Activated T-cell treated with anti-CD3 and anti-CD28 coated beads, Interleukin-2, amount 50 U/mL, for 72 hours (primary cell): ENCODE measurements around the gene TREM1. TPM values are rescaled to one million over a fixed set of nuclear protein-coding genes. Genes with fewer than 3 reads are reported as not detected.

Source experiments
- ATAC-seq, 2 donors: fragments of 150-1000 bp; cut with Tn5 transposase; replicated peaks in 1 of 2; 2 replicates each; pipeline ENCODE4 v1.10.0; 2021; ENCODE audit warnings: moderate library complexity in 2 of 2, mild to moderate bottlenecking in 1 of 2
- DNase-seq, 2 donors: peaks; one replicate each; pipeline ENCODE4 v3.0.0; 2021 to 2022; ENCODE audit warnings: mixed read lengths in 1 of 2
- H3K27ac Mint-ChIP-seq: one replicate; pipeline ENCODE4 v1.8.0; 2022; ENCODE audit warnings: mild to moderate bottlenecking, moderate library complexity, mixed read lengths
- H3K27me3 Mint-ChIP-seq: one replicate; pipeline ENCODE4 v1.8.0; 2022; ENCODE audit warnings: low read depth, mixed read lengths
- H3K36me3 Mint-ChIP-seq, 2 donors: one replicate each; pipeline ENCODE4 v1.8.0; 2022; ENCODE audit warnings: mixed read lengths in 2 of 2, mild to moderate bottlenecking in 1 of 2; ENCODE audit not compliant: insufficient read depth in 2 of 2
- H3K4me1 Mint-ChIP-seq: one replicate; pipeline ENCODE4 v1.8.0; 2022; ENCODE audit warnings: low read depth, mixed read lengths
- H3K4me3 Mint-ChIP-seq, 2 donors: one replicate each; pipeline ENCODE4 v1.8.0; 2022; ENCODE audit warnings: mild to moderate bottlenecking in 2 of 2, mixed read lengths in 2 of 2, moderate library complexity in 2 of 2
- H3K9me3 Mint-ChIP-seq, 2 donors: one replicate each; pipeline ENCODE4 v1.8.0; 2022; ENCODE audit warnings: mixed read lengths in 2 of 2
- total RNA-seq, 2 donors: library from RNA; stranded (reverse); gene quantifications; one replicate each; pipeline ENCODE4 v1.2.3, GENCODE V29; 2022

The TREM1 gene
- total RNA-seq, 2 donors from 2014 or later, result 0.38 to 1.5 TPM

- no peaks in the 10 kb centered on the region for H3K36me3 Mint-ChIP-seq
- no peaks in the 10 kb centered on the region for H3K9me3 Mint-ChIP-seq
- no peak overlapping the region for H3K27ac Mint-ChIP-seq
- H3K27me3 Mint-ChIP-seq, result peaks cover 6% of the 10 kb centered on the region
- DNase-seq (no peak), ATAC-seq (peak in 1 of 2 donors; percentile 58)
- H3K4me1 Mint-ChIP-seq, result peaks cover 19% of the 10 kb centered on the region
- H3K4me3 Mint-ChIP-seq, result no peak overlapping the region
Observed at GRCh38 chr6:41288030-41288753, 1.7 kb upstream of the TREM1 start.

DNA sequence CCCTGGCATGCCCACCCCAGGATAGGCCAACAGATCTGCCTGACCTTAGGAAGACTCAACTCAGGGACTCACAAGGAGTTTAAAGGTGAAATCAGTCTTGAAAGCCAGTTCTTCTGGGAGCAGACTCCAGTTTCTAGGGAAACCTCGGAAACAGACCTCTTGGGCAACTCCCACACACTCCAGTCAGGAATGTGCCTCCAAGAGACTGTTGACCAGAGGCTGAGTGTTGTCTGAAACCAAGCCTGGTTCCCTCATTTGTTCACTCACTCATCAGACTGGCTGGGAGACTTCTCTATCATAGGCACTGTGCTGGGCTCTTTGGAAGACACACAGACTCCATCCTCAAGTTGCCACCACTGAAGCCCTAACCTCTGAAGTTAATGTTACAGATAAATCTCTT, 1.8 kb downstream of the TREM1 start:
- no peaks in the 10 kb centered on the region for H3K9me3 Mint-ChIP-seq
- H3K36me3 Mint-ChIP-seq, result no peaks in the 10 kb centered on the region
- no peak for DNase-seq
- peaks cover 6% of the 10 kb centered on the region for H3K27me3 Mint-ChIP-seq
- H3K27ac Mint-ChIP-seq, result no peak overlapping the region
- H3K4me3 Mint-ChIP-seq, result no peak overlapping the region
- ATAC-seq, result no peak
- H3K4me1 Mint-ChIP-seq, result peaks cover 19% of the 10 kb centered on the region

GRCh38 chr6:41283600-41283999, 2.9 kb downstream of the TREM1 start:
- H3K27ac Mint-ChIP-seq, result no peak overlapping the region
- H3K4me1 Mint-ChIP-seq, result peaks cover 28% of the 10 kb centered on the region
- no peaks in the 10 kb centered on the region for H3K9me3 Mint-ChIP-seq
- no peak overlapping the region for H3K4me3 Mint-ChIP-seq
- H3K27me3 Mint-ChIP-seq, result peaks cover 6% of the 10 kb centered on the region
- H3K36me3 Mint-ChIP-seq, result no peaks in the 10 kb centered on the region
- ATAC-seq, result no peak
- no peak for DNase-seq

- Mint-ChIP-seq H3K4me3 (no peak overlapping the region), H3K9me3 (no peaks in the 10 kb centered on the region)
- no peak for DNase-seq
Observed at GRCh38 chr6:41280381-41281057, 6.0 kb downstream of the TREM1 start.

DNA sequence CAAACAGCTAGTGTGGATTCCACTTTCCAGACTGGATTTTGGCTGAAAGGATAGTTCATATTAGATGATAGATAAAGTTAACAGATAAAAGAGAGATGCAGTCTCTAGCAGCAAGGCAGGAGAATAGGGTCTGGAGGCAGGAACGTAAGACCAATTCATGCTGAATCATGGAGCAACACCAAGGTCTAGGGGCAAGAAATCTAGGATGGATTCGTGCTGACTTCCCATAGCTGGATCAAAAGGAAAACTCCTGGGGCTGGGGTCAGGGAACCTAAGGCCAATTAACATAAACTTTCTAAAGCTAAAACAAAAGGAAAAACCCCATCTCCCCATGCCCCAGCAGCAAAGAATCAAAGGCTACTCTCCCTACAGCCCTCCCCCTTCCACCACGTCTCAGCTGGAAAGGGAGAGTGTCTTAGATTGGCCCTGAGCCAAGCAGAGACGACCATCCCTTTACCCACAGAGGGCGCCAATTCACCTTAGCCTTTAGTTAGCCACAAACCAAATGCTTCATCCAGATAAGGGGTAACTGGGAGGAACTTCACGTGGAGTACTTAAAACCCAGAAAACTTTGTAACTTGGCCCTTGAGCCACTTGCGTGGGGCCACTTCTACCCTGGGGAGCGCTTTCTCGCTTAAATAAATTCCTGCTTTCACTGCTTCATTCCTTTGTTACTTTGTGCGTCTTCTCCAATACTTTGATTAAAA, 7.6 kb downstream of the TREM1 start:
- no peaks in the 10 kb centered on the region for H3K36me3 Mint-ChIP-seq
- peak; percentile 73 to 77 for ATAC-seq
- H3K9me3 Mint-ChIP-seq, result no peaks in the 10 kb centered on the region
- peak; percentile 69 for DNase-seq
- H3K4me3 Mint-ChIP-seq, result no peak overlapping the region
- H3K27ac Mint-ChIP-seq, result no peak overlapping the region
- H3K27me3 Mint-ChIP-seq, result no peaks in the 10 kb centered on the region
- H3K4me1 Mint-ChIP-seq, result peaks cover 12% of the 10 kb centered on the region

More at GRCh38 chr6:41280381-41281057, 6.0 kb downstream of the TREM1 start:
- no peaks in the 10 kb centered on the region for H3K36me3 Mint-ChIP-seq
- H3K4me1 Mint-ChIP-seq, result peaks cover 12% of the 10 kb centered on the region
- H3K27me3 Mint-ChIP-seq, result no peaks in the 10 kb centered on the region
- no peak for ATAC-seq
- H3K27ac Mint-ChIP-seq, result no peak overlapping the region

DNA sequence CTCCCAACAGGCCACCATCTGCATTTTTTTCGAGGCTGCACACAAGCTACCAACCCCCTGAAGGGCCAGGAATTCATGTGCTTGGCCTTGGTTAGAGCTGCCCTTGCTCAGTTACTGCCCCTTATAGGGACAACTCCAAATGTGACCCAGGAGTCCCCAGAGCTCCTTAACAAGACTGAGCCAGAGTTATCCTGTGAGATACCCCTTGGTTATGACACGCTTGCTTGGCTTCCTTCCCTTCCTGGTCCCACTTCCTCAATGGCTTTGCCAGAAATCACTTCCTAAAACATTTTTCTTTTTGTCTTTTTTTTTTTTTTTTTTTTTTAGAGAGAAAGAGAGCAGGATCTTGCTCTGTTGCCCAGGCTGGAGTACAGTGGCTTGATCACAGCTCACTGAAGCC, 8.9 kb downstream of the TREM1 start:
- H3K4me3 Mint-ChIP-seq, result no peak overlapping the region
- H3K9me3 Mint-ChIP-seq, result no peaks in the 10 kb centered on the region
- H3K4me1 Mint-ChIP-seq, result peaks cover 12% of the 10 kb centered on the region
- DNase-seq (no peak), ATAC-seq (no peak)
- no peaks in the 10 kb centered on the region for H3K27me3 Mint-ChIP-seq
- no peak overlapping the region for H3K27ac Mint-ChIP-seq
- no peaks in the 10 kb centered on the region for H3K36me3 Mint-ChIP-seq

GRCh38 chr6:41275489-41275888, 11.0 kb downstream of the TREM1 start:
- Mint-ChIP-seq H3K36me3 (no peaks in the 10 kb centered on the region), H3K27me3 (no peaks in the 10 kb centered on the region), H3K4me1 (peaks cover 18% of the 10 kb centered on the region)

DNA sequence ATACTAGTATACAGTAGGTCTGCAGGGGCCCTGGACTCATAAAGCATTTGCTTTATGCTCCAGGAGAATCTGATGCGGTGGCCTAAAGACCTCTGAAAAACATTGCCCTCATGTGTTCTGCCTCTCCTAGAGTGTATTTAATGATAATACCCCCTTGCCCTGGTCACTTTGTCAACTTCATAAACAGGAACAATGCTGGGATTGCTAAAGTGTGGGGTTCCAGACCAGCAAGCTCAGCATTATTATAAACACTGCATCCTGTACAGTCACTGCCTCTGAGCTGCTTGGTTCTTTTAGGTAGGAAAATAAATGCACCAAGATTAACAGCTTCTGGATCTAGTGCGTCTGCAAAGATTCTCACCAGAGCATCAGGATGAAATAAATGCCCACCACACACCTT, 12.2 kb downstream of the TREM1 start:
- Mint-ChIP-seq H3K9me3 (no peaks in the 10 kb centered on the region), H3K36me3 (no peaks in the 10 kb centered on the region), H3K27me3 (no peaks in the 10 kb centered on the region), H3K27ac (no peak overlapping the region), H3K4me1 (peaks cover 16% of the 10 kb centered on the region), H3K4me3 (no peak overlapping the region)
- ATAC-seq, result no peak
- DNase-seq, result no peak

More at GRCh38 chr6:41275489-41275888, 11.0 kb downstream of the TREM1 start:
- DNase-seq, result no peak
- no peak for ATAC-seq
- no peak overlapping the region for H3K27ac Mint-ChIP-seq
- no peaks in the 10 kb centered on the region for H3K9me3 Mint-ChIP-seq
- no peak overlapping the region for H3K4me3 Mint-ChIP-seq

DNA sequence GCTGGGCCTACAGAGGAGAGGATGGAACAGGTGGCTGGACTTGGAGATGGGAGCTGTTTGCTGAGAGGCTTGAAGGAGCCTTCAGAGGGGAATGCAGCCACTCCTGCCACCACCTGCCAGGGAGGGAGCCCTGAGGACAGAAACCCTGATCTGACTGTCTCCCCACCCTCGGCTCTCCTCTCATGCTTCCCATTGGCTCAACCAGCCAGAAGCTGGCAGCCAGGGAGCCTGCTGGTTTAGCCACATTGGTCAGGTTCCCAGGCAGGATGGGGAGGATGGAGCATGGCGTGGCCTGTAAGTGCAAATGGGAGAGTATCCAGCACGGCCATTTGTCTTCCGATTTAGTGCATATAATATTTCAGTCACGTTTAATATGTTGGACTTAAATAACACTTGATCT, 12.8 kb downstream of the TREM1 start:
- Mint-ChIP-seq H3K36me3 (no peaks in the 10 kb centered on the region), H3K9me3 (no peaks in the 10 kb centered on the region), H3K4me3 (no peak overlapping the region), H3K27ac (no peak overlapping the region), H3K4me1 (peaks cover 11% of the 10 kb centered on the region), H3K27me3 (no peaks in the 10 kb centered on the region)
- ATAC-seq (no peak), DNase-seq (no peak)

DNA sequence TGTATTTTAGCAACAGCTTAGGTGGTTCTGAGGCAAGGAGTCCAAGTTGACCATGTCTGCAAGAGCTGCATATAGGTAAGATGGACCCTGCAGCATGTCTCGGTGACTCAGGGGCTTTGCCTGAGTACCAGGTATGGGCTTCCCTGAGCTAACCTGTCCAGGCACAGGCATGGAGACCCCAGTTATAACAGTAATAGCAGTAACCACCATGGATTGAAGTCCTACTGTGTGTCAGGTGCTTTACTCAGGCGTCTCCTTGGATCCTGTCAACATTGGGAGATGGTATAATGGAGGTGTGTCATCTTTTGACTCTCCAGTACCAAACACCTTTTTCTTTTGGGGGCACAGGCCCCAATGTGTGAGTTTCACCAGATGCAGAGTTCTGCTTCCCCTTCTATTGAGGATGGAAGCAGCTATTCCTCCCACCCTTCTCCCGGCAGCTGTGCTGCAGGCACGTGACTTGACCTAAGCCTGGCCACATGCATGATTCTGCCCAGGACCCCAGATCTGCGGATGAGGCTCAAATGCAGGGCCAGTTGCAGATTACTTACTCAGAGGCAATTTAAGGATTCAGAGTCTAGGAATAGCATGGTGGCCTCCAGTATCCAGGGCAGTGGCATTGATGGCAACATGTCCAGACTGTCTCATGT, 13.8 kb downstream of the TREM1 start:
- no peak for DNase-seq
- H3K36me3 Mint-ChIP-seq, result no peaks in the 10 kb centered on the region
- H3K4me1 Mint-ChIP-seq, result peaks cover 6% of the 10 kb centered on the region
- H3K27me3 Mint-ChIP-seq, result no peaks in the 10 kb centered on the region
- H3K27ac Mint-ChIP-seq, result no peak overlapping the region
- no peaks in the 10 kb centered on the region for H3K9me3 Mint-ChIP-seq
- H3K4me3 Mint-ChIP-seq, result no peak overlapping the region
- ATAC-seq, result no peak

- H3K9me3 Mint-ChIP-seq, result no peaks in the 10 kb centered on the region
- no peak overlapping the region for H3K4me3 Mint-ChIP-seq
- DNase-seq (peak in 1 of 2 donors; percentile 16), ATAC-seq (peak in 1 of 2 donors; percentile 70)
- H3K36me3 Mint-ChIP-seq, result no peaks in the 10 kb centered on the region
- H3K27ac Mint-ChIP-seq, result no peak overlapping the region
- peaks cover 6% of the 10 kb centered on the region for H3K4me1 Mint-ChIP-seq
- no peaks in the 10 kb centered on the region for H3K27me3 Mint-ChIP-seq
Observed at GRCh38 chr6:41271901-41272395, 14.5 kb downstream of the TREM1 start.

- no peaks in the 10 kb centered on the region for H3K9me3 Mint-ChIP-seq
- ATAC-seq, result no peak
- H3K4me3 Mint-ChIP-seq, result no peak overlapping the region
- H3K27ac Mint-ChIP-seq, result no peak overlapping the region
- H3K27me3 Mint-ChIP-seq, result no peaks in the 10 kb centered on the region
- H3K36me3 Mint-ChIP-seq, result no peaks in the 10 kb centered on the region
- peaks cover 6% of the 10 kb centered on the region for H3K4me1 Mint-ChIP-seq
- DNase-seq, result no peak
Observed at GRCh38 chr6:41269716-41270115, 16.8 kb downstream of the TREM1 start.

DNA sequence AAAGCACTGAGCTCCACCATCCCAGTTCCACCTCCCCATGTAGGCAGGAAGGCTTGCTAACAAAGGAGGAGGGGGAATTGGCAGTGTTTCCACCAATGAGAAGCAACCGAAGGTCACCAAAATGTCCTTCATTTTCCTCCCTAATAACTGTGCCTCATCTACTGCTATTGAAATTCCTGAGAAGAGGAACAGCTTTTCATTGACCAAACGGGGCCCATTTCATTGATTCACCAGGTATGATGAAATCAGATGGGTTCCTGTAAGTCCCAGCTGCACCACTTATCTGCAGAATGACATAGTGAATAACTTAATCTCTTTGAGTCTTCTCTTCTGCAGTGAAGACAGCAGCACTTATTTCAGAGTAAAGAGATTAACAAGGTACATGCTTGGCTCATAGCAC, 17.3 kb downstream of the TREM1 start:
- no peak overlapping the region for H3K27ac Mint-ChIP-seq
- ATAC-seq, result no peak
- no peaks in the 10 kb centered on the region for H3K36me3 Mint-ChIP-seq
- no peak for DNase-seq
- no peaks in the 10 kb centered on the region for H3K9me3 Mint-ChIP-seq
- H3K4me1 Mint-ChIP-seq, result peaks cover 6% of the 10 kb centered on the region
- H3K27me3 Mint-ChIP-seq, result no peaks in the 10 kb centered on the region
- no peak overlapping the region for H3K4me3 Mint-ChIP-seq
